Measurements from ENCODE around the gene DGKA.
"Not testable (repeated sequence)": the region's sequence is repeated elsewhere in the genome, so short reads cannot be mapped to it uniquely, and the experiment has no call there.

DGKA gene

DNA sequence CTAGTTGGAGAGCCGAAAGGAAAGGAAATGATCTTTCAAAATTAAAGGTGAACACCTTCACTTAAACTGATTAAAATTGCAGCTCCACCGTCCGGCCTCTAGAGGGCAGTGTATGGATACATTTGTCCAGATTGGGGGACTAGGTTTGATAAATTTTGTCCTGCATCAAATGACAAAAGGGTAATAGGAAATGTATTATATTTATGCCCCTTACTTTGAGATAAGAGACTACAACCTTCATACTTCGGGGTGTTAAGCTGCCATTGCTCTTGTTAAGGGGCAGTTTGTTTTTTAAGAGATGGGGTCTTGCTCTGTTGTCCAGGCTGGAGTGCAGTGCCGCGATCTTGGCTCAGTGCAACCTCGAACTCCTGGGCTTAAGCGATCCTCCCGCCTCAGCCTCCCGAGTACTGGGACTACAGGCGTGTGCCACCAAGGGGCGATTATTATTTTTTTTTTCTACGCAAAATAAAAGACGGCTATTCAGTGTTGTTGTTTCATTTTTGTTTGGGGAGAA, 65.3 kb downstream of the DGKA start:
- peak; percentile 73 for DNase-seq (ENCODE audit: low spot score)
- in situ Hi-C loops (cut with MboI; ENCODE audit: low pct_unique_long_range_greater_than_20kb, low sequenced_read_pairs, unreplicated experiment) = no loop called here
- TF ChIP-seq CTCF (IDR thresholded peaks at IDR 0.05; ENCODE audit: extremely low read depth, insufficient read depth, missing control alignments) = peak; percentile 77

DNA sequence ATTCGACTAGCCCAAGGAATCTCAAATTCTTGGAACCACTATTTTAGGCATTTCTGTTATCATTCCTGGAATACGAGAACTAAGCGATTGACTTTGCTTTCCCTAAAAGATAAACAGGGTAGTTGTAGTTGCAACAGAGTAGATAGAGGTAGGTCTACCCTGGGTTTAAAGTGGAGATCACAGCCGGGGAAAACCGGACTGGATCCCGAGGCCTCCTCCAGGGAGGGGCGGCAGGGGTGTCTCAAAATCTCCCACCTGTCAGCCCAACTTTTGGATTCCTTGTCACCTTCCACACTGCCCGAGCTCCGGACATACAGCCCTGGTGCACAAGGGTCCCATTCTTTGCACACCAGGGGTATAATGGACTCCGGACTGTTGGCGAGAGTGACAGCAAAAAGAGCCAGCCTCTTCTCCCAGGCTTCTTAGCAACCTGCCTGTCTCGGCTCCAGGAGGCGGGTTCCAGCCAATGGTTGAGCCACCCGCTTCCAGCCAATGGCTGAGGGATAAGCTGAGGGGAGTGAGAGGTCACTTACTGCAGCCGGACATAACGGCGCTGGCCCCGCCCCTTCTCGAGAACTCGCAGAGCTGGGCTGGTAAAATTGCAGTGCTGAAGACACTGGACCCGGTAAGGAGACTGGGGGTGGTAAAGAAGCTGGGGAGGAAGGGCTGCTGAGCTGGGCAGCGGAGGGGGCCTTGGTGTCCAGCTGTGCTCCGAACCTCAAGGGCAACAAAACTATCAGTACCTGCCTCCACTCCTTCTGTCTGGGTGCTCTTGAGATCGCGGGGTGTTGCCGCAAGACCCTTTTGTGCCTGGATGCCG, 66.0 kb downstream of the DGKA start, which contains the start of gene SUOX:
Gene SUOX, plus strand, starts transcription at position 562 of the 820 bp plus-strand sequence. CDS start 4,946 bp downstream, outside the sequence.
- in situ Hi-C loops (cut with MboI; ENCODE audit: low pct_unique_long_range_greater_than_20kb, low sequenced_read_pairs, unreplicated experiment) = no loop called here
- TF ChIP-seq CTCF (IDR thresholded peaks at IDR 0.05; ENCODE audit: extremely low read depth, insufficient read depth, missing control alignments) = no peak
- DNase-seq (ENCODE audit: low spot score) = peak; percentile 98

DNA sequence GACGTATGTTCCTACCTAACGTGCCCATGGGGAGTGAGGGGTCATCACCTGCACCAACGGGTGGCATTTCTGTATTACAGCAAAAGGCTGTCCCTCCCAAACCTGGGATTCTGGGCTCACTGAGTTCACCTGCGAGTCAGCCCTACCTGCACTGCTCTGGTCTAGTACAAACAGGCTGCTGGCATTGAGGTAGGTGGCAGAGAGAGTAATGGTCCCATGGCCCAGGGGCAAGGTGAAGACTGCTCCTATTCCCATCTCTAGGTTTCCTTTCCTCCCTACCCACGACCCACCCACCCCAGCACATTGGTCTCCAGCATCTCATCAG, 66.5 kb downstream of the DGKA start:
- TF ChIP-seq CTCF (IDR thresholded peaks at IDR 0.05; ENCODE audit: extremely low read depth, insufficient read depth, missing control alignments) = no peak
- DNase-seq (ENCODE audit: low spot score) = no peak
- in situ Hi-C loops (cut with MboI; ENCODE audit: low pct_unique_long_range_greater_than_20kb, low sequenced_read_pairs, unreplicated experiment) = no loop called here

GRCh38 chr12:55999522-55999921, 68.6 kb downstream of the DGKA start:
- in situ Hi-C loops (cut with MboI; ENCODE audit: low pct_unique_long_range_greater_than_20kb, low sequenced_read_pairs, unreplicated experiment); DNase-seq (ENCODE audit: low spot score): not testable (repeated sequence)

- not testable (repeated sequence) for DNase-seq (ENCODE audit: low spot score)
- in situ Hi-C loops (cut with MboI; ENCODE audit: low pct_unique_long_range_greater_than_20kb, low sequenced_read_pairs, unreplicated experiment) = loop anchor here (5.0 kb wide), 1 partner anchor 37 kb away; no protein-coding TSS in a partner anchor
Observed at GRCh38 chr12:55999999-56000540, 69.1 kb downstream of the DGKA start.

- in situ Hi-C loops (cut with MboI; ENCODE audit: low pct_unique_long_range_greater_than_20kb, low sequenced_read_pairs, unreplicated experiment) = loop anchor here (5.0 kb wide), 1 partner anchor 36 kb away; no protein-coding TSS in a partner anchor
- TF ChIP-seq CTCF (IDR thresholded peaks at IDR 0.05; ENCODE audit: extremely low read depth, insufficient read depth, missing control alignments) = no peak
- no peak for DNase-seq (ENCODE audit: low spot score)
Observed at GRCh38 chr12:56001487-56002100, 70.6 kb downstream of the DGKA start.

DNA sequence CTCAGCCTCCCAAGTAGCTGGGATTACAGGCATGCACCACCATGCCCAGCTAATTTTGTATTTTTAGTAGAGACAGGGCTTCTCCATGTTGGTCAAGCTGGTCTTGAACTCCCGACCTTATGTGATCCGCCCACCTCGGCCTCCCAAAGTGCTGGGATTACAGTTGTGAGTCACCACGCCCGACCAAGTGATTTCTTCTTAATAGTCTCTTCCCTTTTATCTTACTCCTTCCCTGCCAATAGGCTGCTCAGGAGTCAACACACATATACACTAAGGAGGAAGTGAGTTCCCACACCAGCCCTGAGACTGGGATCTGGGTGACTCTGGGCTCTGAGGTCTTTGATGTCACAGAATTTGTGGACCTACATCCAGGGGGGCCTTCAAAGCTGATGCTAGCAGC, 72.4 kb downstream of the DGKA start:
- in situ Hi-C loops (cut with MboI; ENCODE audit: low pct_unique_long_range_greater_than_20kb, low sequenced_read_pairs, unreplicated experiment) = loop anchor here (5.0 kb wide), 1 partner anchor 34 kb away; no protein-coding TSS in a partner anchor
- not testable (repeated sequence) for DNase-seq (ENCODE audit: low spot score)

All from GM13977 (cell line).